Ishikawa (cell line): ENCODE results near the gene ZNF454.

ENCODE experiments used
- CEBPB ChIP-seq: IDR thresholded peaks from 2 replicates; pipeline ENCODE4 v1.6.1; 2012
- CREB1 ChIP-seq: IDR thresholded peaks from 2 replicates; pipeline ENCODE4 v1.6.1; 2012; ENCODE audit warnings: low read depth
- EGR1 ChIP-seq: IDR thresholded peaks from 2 replicates; pipeline ENCODE4 v1.6.1; 2012
- EP300 ChIP-seq: IDR thresholded peaks from 2 replicates; pipeline ENCODE4 v1.6.1; 2012; ENCODE audit warnings: borderline replicate concordance
- FOXM1 ChIP-seq: IDR thresholded peaks from 2 replicates; pipeline ENCODE4 v1.6.1; 2012; ENCODE audit warnings: low read depth, borderline replicate concordance
- NFIC ChIP-seq: IDR thresholded peaks from 2 replicates; pipeline ENCODE4 v1.6.1; 2012
- RAD21 ChIP-seq: IDR thresholded peaks from 2 replicates; pipeline ENCODE4 v1.6.1; 2012; ENCODE audit warnings: low read depth
- REST ChIP-seq: IDR thresholded peaks from 2 replicates; pipeline ENCODE4 v1.6.1; 2012; ENCODE audit warnings: low read depth, mild to moderate bottlenecking
- TAF1 ChIP-seq: IDR thresholded peaks from 2 replicates; pipeline ENCODE4 v1.6.1; 2012; ENCODE audit warnings: low read depth, mild to moderate bottlenecking
- TCF12 ChIP-seq: IDR thresholded peaks from 2 replicates; pipeline ENCODE4 v1.6.1; 2012; ENCODE audit warnings: low read depth
- TEAD4 ChIP-seq: IDR thresholded peaks from 2 replicates; pipeline ENCODE4 v1.6.1; 2012
- USF1 ChIP-seq: IDR thresholded peaks from 2 replicates; pipeline ENCODE4 v1.6.1; 2012
- YY1 ChIP-seq: IDR thresholded peaks from 2 replicates; pipeline ENCODE4 v1.6.1; 2012; ENCODE audit warnings: low read depth
- ZBTB7A ChIP-seq: IDR thresholded peaks from 2 replicates; pipeline ENCODE4 v1.6.1; 2012; ENCODE audit warnings: low read depth
- TF ChIP-seq, protein P1 (sequence below): IDR thresholded peaks from 2 replicates; pipeline ENCODE4 v1.6.1; 2012

ZNF454 gene

DNA sequence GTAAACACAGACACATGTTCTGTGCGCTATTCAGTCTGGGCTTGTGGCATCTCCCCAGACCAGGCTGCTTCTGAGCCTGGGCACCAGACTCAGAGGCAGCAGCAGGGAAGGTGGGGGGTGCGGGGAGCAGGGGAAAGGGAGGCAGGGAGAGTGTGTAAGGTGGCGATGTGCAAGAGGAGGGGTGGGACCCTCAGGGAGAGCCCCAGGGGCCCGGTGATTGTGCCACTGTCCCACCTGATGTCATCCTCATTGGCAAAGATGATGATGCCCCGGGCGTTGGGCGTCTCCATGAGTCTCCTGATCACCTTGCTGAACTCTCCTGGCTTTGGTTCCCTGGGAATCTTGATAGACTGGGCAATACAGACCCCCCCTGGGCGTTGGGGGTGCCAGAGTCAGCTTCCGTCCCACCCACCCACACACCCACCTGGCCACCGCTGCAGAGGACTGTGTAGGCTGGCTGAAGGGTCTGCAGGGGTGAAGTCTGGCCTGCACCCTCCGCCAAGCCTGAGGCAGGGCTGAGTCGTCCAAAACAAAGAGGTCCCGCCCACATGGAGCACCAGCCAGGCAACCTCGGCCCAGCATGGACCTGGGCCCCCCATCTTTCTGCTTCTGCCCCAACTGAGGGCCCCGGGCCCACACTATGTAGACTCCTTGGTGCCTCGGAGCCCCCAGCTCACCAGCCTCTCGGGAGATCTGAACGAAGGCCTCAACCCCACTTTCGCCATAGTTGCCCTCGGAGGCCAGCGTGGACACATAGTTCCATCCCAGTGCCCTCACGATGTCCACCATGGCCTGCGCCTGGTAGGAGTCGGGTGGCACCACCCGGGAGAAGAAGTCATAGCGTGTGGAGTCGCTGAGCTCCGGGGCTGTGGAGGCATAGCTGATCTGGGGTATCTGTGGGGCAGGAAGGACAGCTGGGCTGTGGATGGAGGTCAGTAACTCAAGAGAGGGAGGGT lies 50.5 kb downstream of the ZNF454 start:
- no peak for TF ChIP-seq RAD21
- TF ChIP-seq FOXM1, result no peak
- TF ChIP-seq TAF1, result no peak
- no peak for TF ChIP-seq ZBTB7A
- TF ChIP-seq YY1, result no peak
- TF ChIP-seq TEAD4, result no peak
- TF ChIP-seq USF1, result no peak
- no peak for TF ChIP-seq REST
- TF ChIP-seq EP300, result no peak

- TF ChIP-seq FOXM1, result no peak
- no peak for TF ChIP-seq NFIC
- TF ChIP-seq TAF1, result no peak
- no peak for TF ChIP-seq EP300
- TF ChIP-seq REST, result no peak
Observed at GRCh38 chr5:178992291-178992895, 51.4 kb downstream of the ZNF454 start.

GRCh38 chr5:178993236-178993765 lies 52.3 kb downstream of the ZNF454 start:
- TF ChIP-seq FOXM1, result no peak
- no peak for TF ChIP-seq TAF1
- TF ChIP-seq, protein P1, sequence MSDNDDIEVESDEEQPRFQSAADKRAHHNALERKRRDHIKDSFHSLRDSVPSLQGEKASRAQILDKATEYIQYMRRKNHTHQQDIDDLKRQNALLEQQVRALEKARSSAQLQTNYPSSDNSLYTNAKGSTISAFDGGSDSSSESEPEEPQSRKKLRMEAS, result no peak
- TF ChIP-seq RAD21, result no peak
- no peak for TF ChIP-seq TCF12
- TF ChIP-seq ZBTB7A, result no peak
- TF ChIP-seq TEAD4, result no peak
- no peak for TF ChIP-seq USF1
- no peak for TF ChIP-seq CREB1
- TF ChIP-seq NFIC, result no peak
- no peak for TF ChIP-seq REST
- TF ChIP-seq EGR1, result no peak

- TF ChIP-seq CEBPB (no peak), CREB1 (no peak), EGR1 (no peak), ZBTB7A (no peak), NFIC (no peak), FOXM1 (no peak), TAF1 (no peak), REST (no peak)
- TF ChIP-seq, protein P1, result no peak
Observed at GRCh38 chr5:178993955-178994579, 53.1 kb downstream of the ZNF454 start.
